ENCODE data around the gene CTSC. TPM values are rescaled to one million over a fixed set of nuclear protein-coding genes. Genes with fewer than 3 reads are reported as not detected.

CTSC gene
- total and polyA plus RNA-seq, 9 donors = 20.3 to 257 (median 29.2) TPM

- DNase-seq = no peak
- 85 to 94% (median 91%) methylated on average over 2 of the region's 2 CpGs for WGBS, 3 donors
- TF ChIP-seq EP300 (IDR thresholded peaks at IDR 0.05) (no peak), POLR2A (IDR thresholded peaks at IDR 0.05) (no peak), CTCF (IDR thresholded peaks at IDR 0.05) (no peak)
- no peaks in the 10 kb centered on the region for H3K27me3 ChIP-seq
- intact Hi-C loops (cut with DNase I) = no loop called here
- no peaks in the 10 kb centered on the region for H3K9me3 ChIP-seq
- no peaks in the 10 kb centered on the region for H3K36me3 ChIP-seq
- H3K4me3 ChIP-seq = no peak overlapping the region
- no peaks in the 10 kb centered on the region for H3K4me1 ChIP-seq (ENCODE audit: insufficient read depth)
- H3K27ac ChIP-seq = no peak overlapping the region
These were observed 38.5 kb upstream of the CTSC start for GRCh38 chr11:88375927-88376470.

DNA sequence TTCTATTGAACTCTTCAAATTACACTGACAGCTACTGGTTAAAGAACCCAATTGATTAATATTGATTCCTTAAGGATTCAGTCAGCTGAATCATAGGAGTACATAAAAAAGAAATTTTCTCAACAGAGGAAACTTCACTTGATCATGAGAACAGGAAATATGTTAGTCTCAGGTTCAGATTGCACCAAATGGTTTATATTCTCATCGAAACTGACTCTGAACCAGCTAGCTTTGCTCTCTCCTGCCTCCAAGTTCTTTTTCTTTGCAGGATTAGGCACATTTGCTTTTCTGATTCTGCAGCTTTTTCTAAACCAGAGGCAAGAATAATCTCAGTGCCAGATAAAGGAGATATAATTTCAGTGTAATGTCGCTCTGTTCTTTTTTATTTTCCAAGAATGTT is 33.2 kb upstream of the CTSC start:
- TF ChIP-seq POLR2A (IDR thresholded peaks at IDR 0.05) (no peak), EP300 (IDR thresholded peaks at IDR 0.05) (no peak), CTCF (IDR thresholded peaks at IDR 0.05) (no peak)
- no peak for DNase-seq
- Histone ChIP-seq H3K4me3 (no peak overlapping the region), H3K27me3 (no peaks in the 10 kb centered on the region), H3K4me1 (ENCODE audit: insufficient read depth) (no peaks in the 10 kb centered on the region), H3K9me3 (no peaks in the 10 kb centered on the region), H3K27ac (no peak overlapping the region), H3K36me3 (no peaks in the 10 kb centered on the region)
- WGBS, 3 donors = 89 to 93% (median 90%) methylated on average over 2 of the region's 2 CpGs
- intact Hi-C loops (cut with DNase I) = no loop called here

GRCh38 chr11:88367310-88367709 is 29.8 kb upstream of the CTSC start:
- Histone ChIP-seq H3K27me3 (no peaks in the 10 kb centered on the region), H3K4me1 (ENCODE audit: insufficient read depth) (no peaks in the 10 kb centered on the region), H3K36me3 (no peaks in the 10 kb centered on the region), H3K4me3 (no peak overlapping the region), H3K27ac (no peak overlapping the region), H3K9me3 (no peaks in the 10 kb centered on the region)
- 66 to 75% (median 72%) methylated on average over 3 of the region's 3 CpGs for WGBS, 3 donors
- no peak for DNase-seq
- TF ChIP-seq POLR2A (IDR thresholded peaks at IDR 0.05) = no peak
- no peak for TF ChIP-seq EP300 (IDR thresholded peaks at IDR 0.05)
- no peak for TF ChIP-seq CTCF (IDR thresholded peaks at IDR 0.05)
- intact Hi-C loops (cut with DNase I) = no loop called here

GRCh38 chr11:88363648-88364065 is 26.1 kb upstream of the CTSC start:
- no peak for DNase-seq
- TF ChIP-seq POLR2A (IDR thresholded peaks at IDR 0.05) = no peak
- TF ChIP-seq CTCF (IDR thresholded peaks at IDR 0.05) = no peak
- TF ChIP-seq EP300 (IDR thresholded peaks at IDR 0.05) = no peak
- intact Hi-C loops (cut with DNase I) = no loop called here

More at GRCh38 chr11:88363648-88364065, 26.1 kb upstream of the CTSC start:
- H3K4me1 ChIP-seq (ENCODE audit: insufficient read depth) = no peaks in the 10 kb centered on the region
- H3K4me3 ChIP-seq = no peak overlapping the region
- H3K27ac ChIP-seq = no peak overlapping the region
- H3K9me3 ChIP-seq = no peaks in the 10 kb centered on the region
- H3K36me3 ChIP-seq = no peaks in the 10 kb centered on the region
- H3K27me3 ChIP-seq = no peaks in the 10 kb centered on the region
- 89 to 96% (median 92%) methylated on average over 2 of the region's 2 CpGs for WGBS, 3 donors

Measured in ovary (tissue), 9 donors.